NCI-H1092 treated with DMSO at 0.1 percent for 48 hours (cell line): ENCODE results near the gene RGS10.
"Not testable (repeated sequence)": the region's sequence is repeated elsewhere in the genome, so short reads cannot be mapped to it uniquely, and the experiment has no call there.

Experiments used
- DNase-seq: peaks from one replicate; lab custom pipeline; 2025; lab: John Stamatoyannopoulos, UW

Gene RGS10

DNA sequence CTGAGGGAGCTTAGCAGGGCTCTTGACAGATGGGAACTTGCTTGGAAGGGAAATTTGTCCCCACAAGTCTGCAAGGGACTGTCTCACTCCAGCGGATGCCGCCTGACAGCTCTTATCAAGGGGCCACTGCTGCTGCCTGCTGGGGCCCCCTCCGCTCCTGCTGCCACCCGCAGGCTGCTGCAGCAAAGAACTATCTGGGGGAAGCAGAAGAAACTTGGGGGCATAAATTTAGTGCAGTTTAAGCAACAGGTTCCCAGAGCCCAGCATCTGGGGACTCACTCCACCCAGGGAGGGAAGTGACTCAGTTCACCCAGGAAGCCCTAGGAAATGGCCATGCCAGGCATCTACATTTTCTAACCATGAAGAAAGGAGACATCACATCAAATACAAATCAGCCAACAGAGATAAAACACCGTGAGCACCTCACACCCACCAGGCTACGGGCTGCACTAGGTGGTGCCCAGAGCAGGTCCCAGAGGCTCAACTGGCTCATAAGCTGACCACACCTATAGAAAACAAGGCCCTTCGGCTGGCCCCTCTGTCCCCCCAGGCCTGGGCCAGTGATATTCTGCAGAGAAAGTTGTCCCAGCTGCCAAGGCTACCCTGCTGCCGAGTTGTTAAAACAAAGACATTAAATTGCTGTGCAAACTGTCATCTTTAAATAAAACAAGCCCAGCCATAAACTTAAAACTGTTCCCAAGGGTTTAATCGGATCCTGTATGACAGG, 3.7 kb downstream of the RGS10 start:
- DNase-seq, result no peak

DNA sequence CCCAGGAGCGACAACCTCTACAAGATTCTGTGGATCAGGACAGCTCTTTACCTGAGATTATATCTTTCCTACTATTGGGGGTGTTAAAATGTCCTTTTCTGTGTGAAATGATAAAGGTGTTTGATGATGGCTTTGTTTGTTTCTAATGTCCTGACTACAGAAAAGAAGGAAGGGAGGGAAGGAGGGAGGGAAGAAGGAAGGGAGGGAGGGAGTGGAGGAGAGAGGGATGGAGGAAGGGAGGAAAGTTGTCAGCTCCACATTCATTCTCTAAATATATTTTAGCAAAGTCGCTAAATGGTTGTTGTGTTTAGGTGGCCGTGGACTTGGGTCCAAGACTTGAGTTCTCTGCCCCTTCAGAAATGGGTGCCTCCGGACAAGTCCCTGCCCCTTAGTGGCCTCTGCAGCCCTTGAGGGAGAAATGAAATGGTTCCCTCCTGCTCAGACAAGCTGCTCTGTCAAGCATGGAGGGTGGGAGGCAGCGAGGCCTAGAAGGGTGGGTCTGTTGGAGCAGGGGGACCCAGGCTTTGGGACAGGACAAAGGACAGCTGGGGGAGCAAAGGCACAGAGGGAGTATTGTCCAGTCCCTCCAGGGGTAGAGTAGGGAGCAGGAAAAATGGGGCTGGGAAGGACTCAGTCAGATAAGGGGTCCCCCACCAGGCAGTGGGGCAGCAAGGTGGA, 4.4 kb downstream of the RGS10 start:
- no peak for DNase-seq

DNA sequence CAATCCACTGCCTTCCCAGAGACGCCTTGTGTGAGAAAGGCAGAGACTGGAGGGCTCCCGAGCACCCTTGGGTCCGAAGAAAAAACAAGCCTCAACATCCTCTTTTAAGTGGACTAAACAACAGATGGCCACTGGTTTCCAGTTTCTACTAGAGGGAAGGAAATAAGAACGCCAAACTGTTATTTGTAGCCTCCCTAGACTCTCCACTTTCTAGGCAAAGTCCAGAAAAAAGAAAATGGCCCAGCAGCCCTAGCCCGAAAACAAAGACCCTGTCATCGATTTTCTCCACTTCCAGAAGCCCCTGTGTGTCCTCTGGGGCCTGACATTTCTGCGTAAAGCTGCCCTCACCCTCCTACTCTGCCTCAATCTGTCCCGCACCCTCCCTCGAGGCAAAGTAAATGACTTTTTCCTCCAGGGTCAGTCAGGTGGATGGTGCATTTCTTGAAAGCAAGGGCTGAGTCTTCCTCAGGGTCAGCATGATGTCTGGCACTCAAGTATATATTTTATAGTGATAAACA, 6.0 kb downstream of the RGS10 start:
- no peak for DNase-seq

DNA sequence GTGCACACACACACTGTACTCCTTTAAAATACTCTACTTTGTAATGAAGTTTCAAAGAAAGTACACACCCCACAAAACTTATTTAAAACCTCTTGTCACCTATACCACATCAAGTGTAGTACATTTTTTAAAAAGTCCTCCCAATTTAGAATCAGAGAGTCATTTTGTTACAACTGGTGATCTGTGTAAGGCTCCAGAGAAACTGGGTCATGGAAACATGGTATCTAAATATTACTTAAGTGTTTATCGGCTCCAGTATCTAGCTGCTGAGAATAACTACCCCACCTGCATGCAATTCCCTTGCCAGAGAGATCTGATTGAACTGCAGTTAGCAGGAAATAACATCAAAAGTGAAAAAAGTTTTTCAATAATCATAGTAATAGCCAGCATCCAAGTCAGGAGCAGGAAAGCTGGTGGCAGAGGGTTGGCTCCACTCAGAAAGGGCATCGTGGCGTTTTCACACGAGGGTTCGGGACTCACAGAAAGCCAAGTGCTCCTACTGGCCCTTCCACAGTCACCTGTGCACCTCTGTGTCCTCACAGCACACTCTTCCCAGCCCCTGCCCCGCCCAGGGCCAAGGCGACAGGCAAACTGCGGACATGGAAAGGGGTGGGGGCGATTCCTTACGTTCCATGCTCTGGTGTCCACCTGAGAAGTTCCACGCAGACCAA, 6.5 kb downstream of the RGS10 start:
- DNase-seq, result no peak

DNA sequence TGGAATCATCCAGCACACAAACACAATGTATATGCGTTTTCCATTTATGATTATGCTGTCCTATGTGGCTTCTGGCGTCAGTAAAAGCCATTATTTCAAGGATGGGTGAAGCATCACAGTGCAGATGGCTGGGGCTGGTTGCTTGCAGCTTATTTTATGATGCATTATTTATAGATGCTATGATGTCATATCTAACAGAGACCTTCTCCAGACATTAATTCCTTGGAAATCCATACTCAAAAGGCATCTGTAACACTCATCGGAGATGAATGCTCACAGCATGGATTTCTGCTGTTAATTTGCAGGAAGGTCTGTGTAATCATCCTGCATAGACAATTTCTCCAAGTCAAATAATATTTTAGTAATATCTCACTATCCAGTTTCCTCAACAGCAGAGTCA, 7.2 kb downstream of the RGS10 start:
- DNase-seq, result no peak

DNA sequence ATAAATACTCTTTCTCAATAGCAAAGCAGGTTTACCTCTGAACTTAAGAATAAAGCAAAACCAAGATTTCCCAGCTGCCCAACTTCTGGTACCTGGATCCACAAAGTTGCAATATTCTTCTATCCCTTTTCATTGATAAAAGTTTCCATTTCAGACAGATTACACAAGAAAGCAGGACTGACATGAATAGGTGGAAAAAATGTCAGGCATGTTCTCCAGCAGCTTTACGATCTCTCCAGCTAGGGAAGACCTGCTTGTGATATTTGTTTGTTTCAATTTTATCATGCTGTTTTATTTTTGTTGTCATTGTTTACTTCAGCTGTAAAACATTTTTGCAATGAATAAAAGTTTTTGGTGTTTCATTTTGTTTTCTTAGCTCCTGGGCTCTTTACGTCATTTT, 9.0 kb downstream of the RGS10 start:
- DNase-seq, result no peak

DNA sequence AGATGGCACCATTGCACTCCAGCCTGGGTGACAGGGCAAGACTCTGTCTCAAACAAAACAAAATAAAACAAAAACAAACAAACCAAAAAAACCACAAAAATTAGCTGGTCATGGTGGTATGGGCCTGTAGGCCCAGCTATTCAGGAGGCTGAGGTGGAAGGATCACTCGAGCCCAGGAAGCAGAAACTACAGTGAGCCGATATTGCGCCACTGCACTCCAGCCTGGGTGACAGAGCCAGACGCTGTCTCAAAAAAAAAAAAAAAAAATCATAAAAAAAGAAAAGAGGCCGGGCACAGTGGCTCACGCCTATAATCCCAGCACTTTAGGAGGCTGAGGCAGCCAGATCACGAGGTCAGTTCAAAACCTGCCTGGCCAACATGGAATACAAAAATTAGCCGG, 9.7 kb downstream of the RGS10 start:
- not testable (repeated sequence) for DNase-seq

DNA sequence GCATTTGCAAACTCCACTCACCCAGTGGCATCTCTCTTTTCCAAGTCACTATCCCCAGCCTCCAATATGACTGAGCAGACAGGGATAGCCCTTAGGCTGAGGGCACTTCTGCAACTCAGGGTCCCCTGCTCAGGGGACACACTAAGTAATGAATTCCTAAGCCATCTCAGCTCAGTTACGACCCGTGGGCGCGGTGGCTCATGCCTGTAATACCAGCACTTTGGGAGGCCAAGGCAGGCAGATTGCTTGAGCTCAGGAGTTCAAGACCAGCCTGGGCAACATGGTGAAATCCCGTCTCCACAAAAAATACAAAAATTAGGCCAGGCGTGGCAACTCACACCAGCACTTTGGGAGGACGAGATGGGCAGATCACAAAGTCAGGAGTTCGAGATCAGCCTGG, 10.3 kb downstream of the RGS10 start:
- not testable (repeated sequence) for DNase-seq

DNA sequence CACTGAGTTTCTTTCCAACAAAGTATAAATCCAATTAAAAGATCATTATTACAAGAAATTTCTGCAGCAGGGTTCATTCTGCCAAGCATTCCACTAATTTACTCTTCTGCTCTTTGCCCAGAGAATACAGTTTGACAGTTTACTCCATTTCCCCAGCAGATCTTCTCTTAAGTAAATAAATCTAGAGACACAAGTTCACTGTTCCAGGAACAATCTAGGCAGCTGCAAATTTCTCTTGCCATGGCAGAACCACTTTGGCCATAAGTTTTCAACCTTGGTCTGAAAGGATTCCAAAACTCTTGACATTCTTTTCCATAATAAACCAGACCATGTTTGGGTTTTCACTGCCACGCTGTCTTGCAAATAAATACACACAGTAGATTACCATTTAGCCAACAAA, 11.5 kb downstream of the RGS10 start:
- DNase-seq, result no peak

DNA sequence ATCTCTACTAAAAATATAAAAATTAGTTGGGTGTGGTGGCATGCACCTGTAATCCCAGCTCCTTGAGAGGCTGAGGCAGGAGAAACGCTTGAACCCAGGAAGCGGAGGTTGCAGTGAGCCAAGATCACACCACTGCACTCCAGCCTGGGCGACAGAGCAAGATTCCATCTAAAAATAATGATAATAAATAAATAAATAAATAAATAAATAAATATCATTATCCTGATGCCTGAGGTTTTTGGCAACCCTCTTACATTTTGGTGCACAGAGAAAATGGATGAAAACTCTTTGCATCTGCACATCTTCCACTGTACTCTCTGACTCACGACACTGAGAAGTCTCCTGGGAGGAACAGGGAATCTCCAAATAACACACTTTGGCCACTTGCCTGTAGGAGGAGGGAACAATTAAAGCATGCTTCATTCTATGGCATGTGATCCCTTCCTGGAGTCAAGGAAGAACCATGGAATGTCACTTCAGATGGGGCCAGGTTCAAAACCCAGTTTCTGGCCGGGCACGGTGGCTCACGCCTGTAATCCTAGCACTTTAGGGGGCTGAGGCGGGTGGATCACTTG, 13.8 kb downstream of the RGS10 start:
- DNase-seq, result not testable (repeated sequence)

DNA sequence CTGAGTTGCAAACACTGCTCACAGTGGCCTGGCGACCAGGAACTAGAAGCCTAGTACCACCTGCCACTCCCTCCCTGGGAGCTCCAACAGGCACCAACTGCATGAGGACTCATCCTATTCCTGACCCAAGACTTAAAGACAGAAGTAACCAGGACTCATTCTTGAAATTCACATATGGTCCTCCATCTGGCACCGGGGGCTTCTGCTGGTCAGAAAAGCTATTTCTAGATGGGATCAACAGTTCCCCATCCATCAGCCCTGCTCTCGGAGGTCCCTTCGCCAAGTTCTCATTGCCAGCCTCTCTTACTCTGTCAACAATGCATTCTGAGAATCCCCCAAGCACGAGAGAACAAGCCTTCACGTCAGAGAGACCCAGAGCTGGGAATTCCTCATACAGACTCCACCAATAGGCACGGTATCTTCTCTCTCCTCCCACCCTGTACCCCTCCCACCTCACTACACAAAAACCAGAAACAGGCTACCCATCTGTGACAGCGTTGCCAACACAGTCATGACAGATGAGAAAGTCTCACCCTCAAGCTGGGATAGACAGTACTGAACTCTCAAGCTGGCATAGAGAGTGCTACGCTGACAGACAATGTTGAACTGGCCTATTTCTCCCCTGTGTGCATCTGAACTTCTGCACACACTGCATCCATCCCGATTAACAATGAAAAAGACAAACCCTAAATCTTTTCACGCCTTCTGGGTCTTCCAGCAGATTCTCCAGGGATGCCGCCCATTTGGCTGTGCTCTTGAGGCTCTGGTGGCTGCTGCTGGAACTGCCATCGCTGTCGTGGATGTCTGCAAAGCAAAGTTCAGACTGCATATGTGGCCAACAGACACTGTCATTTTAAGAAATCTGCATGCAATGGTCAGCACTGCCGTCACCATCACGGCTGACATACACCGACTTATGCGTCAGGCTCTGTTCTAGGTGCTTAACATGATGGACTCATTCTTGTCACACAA, 15.6 kb downstream of the RGS10 start:
- DNase-seq, result no peak

DNA sequence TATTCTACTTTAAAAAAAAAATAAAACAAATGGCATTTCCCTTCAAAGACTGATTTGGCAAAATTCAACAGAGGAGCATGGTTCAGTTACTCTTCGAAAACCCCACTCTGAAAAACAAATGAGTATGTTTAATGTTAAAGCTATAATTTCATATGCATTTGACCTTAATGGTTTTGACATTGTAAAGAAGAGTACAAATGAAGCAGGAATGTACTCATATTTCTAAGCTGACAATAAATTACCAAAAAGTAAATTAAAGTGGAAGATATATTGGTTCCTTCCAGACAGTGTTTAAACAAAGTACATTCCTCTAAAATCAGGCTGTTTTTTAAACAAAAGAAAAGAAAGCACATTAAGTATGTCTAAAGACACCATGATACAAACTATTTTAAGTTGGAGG, 16.4 kb downstream of the RGS10 start:
- no peak for DNase-seq

DNA sequence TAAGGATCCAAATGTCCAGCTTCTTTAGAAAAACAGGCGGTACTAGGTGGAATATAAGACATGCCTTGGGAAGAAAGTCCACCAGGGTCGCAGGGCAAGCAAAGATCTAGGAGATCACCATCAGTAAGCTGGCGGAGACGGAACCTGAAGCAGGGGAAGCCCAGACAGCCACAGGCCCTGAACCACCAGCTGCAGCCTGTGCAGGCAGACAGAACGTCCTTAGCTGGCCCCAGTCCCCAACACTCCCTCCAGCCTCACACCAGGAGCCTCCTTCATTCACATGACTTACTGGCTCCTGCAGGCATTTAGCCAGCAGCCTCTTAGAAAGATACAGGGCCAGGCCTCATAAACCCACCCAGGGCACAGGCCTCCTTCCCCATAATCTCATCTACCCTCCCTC, 17.4 kb downstream of the RGS10 start:
- no peak for DNase-seq

DNA sequence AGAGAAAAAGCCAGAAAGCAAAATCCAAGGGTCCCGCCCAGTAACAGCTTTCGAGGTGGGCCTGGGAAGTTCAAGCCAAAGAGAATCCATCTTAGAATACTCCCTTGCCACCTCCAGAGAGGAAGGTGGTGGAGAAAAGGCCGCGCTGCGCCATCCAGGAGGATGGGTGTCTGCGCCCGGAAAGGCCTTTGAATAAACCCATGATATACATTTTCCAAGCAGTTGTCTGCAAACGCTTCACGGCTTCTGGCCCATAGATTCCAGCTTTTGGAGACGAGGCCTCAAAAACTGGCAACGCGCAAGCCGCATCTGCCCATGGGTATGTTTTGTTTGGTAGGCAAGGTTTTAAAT, 17.8 kb downstream of the RGS10 start:
- DNase-seq, result no peak

DNA sequence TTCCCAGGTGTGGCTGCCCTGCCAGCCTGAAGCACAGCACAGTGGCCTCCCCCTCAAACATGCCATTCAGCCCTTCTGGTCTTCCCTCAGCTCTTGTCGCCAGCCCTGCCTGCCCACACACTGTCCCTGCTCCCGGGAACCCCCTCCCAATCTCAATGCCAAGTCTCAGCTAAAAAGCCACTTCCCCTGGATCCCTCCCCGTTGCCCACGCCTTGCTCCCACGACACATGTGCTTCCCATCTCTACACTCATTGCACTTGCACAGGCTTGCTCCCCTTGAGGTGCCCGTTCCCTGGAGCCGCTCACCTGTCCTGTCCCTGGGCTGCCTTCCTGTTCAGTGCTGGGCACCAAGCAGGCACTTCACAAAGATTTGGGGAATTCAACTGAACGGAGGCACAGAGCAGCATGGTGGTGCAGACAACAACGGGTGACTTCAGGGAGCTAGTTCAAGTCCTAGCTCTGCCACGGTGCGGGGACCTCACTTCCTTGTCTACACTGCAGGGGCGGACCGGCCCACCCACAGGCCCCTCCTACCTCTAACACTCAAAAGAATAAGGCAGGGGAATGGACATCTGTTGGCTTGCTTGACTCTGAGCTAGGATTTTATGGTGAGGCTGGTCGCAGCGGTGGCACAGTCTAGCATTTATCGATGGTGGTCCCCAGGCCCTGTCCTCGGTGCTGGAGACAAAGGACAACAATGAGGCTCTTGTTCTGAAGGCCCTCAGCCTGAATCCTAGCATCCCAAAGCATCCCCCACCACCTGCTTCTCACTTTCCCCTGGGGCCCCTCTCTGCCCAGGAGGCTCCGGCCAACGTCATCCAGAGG, 18.4 kb downstream of the RGS10 start:
- DNase-seq, result no peak

DNA sequence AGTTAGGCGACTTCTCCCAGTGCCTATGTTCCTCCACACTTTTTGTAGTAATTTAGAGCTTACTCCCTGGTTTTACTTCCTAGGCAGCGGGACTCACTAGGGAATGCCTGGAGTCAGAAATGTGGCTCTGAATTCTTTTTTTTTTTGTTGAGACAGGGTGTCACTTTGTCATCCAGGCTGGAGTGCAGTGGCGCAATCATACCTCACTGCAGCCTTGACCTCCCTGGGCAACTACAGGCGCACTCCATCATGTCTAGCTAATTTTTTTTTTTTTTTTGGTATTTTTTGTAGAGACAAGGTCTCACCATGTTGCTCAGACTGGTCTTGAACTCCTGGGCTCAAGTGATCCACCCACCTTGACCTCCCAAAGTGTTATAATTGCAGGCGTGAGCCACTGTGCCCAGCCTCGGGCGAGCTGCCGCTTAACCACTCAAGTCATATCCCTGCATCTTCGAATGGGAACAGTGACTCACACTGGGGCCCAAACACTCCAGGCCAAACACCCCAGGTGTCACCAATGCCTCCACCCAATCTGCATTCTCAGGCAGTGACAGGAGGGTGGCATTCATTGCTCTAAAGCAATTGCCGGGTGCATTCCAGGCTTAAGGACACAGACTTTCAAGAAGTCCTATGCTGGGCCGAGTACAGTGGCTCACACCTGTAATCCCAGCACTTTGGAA, 19.6 kb downstream of the RGS10 start:
- no peak for DNase-seq

DNA sequence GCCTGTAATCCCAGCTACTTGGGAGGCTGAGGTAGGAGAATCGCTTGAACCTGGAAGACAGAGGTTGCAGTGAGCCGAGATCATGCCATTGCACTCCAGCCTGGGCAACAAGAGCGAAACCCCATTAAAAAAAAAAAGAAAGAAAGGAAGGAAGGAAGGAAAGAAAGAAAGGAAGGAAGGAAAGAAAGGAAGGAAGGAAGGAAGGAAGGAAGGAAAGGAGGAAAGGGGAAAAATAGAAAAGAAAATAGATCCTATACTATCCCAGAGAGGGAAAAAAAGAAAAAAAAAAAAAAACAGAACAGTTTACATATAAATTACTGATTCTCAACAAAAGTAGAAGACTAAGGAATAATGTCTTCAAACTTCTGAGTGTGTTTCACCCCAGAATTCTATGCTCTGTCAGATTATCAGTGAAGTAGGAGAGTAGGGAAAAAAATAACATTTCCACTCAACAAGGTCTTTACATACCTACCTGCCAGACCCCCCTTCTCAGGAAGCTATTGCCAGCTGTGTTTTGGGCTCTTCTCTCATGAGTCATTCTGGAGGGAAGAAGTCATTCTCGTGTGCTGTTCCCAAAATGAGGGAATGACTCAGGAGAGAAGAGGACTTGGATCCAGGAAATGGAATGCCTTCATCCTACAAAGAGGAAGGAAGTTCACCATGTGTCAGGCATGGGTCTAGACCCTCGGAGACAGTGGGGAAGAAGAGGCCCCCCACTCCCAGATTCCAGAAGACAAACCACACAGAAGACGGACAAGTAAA, 20.9 kb downstream of the RGS10 start:
- no peak for DNase-seq

DNA sequence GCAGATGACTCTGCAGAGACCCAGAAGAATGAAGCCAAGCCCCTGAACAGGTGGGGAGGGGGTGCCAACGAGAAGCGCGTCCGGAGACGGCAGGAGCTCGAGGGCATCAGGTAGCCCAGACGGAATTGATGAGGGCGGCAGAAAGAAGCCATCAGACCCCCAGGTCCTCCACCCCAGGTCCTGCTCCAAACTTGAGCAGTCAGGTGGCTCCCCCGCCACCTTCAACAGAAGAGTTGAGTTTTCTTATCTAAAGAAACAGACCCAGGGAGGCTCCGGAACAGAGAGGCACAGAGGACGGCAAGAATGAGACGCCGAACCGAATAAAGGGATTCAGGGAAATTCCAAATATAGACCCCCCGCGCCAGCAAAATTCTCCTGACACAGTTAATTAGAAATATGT, 22.2 kb downstream of the RGS10 start:
- DNase-seq, result no peak

DNA sequence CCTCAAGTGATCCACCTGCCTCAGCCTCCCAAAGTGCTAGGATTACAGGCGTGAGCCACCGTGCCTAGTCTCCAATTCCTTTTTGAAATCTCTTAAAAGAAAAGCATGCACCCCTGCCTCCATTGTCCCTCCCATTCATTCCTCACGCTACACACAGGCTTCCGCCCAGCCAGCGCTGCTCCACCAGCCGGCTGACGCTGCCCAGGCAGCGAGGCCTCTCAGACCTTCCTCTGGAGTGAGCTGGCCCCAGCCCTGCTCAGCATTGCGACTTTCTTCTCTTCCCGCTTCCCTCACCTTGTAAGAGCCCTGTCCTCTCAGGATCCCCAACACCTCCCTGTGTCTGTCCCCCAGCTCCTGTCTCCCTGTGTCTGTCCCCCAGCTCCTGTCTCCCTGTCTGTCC, 23.6 kb downstream of the RGS10 start:
- DNase-seq, result no peak
